ENCODE measurements around the gene GPX2. TPM values are rescaled to one million over a fixed set of nuclear protein-coding genes. Genes with fewer than 3 reads are reported as not detected.
"Not testable (repeated sequence)": the region's sequence is repeated elsewhere in the genome, so short reads cannot be mapped to it uniquely, and the experiment has no call there.

GPX2 gene
- total RNA-seq, 1 donor from 2014 or later: not detected

DNA sequence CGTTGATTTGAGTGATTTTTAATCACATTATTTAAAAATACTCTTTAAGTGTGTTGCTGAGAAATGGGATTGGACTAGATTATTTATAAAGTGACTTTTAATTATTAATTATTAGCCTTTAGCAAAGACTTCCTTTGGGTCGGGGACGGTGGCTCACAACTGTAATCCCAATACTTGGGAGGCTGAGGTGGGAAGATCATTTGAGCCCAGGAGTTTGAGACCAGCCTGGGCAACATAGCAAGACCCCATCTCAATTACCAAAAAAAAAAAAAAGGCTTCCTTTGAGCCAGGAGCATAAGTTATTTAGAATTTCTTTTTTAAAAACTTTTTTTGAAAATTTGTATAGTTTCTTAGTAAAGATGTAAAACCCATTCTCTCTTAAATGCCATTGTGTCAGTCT, 19.5 kb downstream of the GPX2 start:
- DNase-seq (no peak), ATAC-seq (no peak)
- intact Hi-C loops (cut with micrococcal nuclease): no loop called here

DNA sequence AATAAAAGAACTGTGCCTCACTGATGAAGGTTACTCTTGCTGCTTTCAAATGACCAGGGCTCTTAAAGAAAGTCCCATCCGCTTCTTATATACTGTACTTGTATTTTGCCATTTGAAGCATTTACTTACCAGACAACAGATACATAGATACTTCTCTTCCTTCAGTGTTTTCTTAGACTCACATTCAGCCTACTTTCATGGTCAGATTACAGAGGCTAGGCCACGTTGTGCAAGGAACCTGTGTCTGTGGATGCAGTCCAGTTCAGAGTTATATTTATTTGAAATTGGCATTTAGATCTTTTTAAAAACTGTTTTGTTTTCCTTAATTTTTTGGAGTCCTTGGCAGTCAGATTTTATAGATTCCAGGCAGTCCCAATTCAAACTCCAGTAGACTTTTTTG, 22.1 kb downstream of the GPX2 start:
- ATAC-seq: no peak
- intact Hi-C loops (cut with micrococcal nuclease): no loop called here
- DNase-seq: no peak

DNA sequence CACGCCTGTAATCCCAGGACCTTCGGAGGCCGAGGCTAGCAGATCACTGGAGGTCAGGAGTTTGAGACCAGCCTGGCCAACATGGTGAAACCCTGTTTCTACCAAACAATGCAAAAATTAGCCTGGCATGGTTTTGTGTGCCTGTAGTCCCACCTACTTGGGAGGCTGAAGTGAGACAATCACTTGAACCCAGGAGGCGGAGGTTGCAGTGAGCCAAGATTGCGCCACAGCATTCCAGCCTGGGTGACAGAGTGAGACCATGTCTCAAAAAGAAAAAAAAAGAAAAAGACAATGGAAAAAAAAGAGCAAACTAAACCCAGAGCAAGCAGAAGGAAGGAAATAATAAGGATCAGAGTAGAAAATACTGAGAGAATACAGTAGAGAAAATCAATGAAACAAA, 22.9 kb downstream of the GPX2 start:
- ATAC-seq (no peak), DNase-seq (no peak)
- intact Hi-C loops (cut with micrococcal nuclease): no loop called here

- DNase-seq (no peak), ATAC-seq (no peak)
- intact Hi-C loops (cut with micrococcal nuclease): no loop called here
Measured at GRCh38 chr14:64919215-64919614, 23.3 kb downstream of the GPX2 start.

DNA sequence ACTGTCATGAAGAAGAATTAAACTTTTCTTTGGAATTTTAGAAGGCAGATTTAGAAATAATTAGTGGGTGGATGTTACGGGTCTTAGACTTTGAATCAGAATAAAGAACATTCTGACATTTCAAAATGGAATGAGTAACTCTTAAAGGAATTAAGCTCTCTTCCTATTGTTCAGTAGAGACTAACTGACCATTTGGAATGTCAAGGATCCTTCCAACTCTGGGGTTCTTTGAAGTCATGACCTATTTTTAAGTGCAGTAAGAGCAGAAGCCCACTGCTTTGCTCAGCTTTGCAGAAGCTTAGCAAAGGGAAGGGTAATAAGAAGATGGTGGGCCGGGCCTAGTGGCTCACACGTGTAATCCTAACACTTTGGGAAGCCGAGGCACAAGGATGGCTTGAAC, 24.3 kb downstream of the GPX2 start:
- no peak for DNase-seq
- ATAC-seq: no peak
- intact Hi-C loops (cut with micrococcal nuclease): no loop called here

DNA sequence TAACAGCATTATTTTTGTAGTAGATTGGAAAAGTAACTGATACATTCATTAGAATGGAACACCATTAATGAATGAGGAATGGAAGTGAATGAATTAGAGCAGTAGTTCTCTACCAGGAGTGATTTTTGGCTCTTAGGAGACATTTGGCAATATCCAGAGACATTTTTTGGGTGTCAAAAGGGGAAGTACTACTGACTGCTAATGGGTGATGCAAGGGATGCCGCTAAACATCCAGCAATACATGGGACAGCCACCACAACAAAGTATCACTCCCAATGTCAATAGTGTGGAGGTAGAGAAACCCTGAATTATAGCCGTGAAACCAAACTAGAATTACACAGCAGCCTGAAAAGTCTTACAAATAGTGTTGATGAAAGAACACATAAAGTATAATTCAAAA, 26.7 kb downstream of the GPX2 start:
- intact Hi-C loops (cut with micrococcal nuclease): no loop called here
- ATAC-seq: no peak
- no peak for DNase-seq

DNA sequence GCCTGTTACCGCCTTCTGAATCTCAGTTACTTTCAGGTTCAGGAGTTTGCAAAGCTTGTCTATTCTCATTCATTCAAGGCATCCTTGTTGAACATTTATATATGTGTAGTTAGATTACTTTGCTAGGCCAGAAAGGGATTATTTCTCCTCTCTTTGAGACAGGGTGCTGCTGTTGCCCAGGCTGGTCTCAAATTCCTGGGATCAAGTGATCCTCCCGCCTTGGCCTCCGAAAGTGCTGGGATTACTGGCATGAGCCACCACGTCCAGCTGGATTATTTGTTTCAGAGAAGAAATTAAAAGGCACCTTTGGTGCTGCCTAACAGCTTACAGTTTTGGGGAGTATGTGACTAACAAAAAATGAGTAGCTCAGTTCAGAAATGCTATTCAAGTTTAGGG, 27.5 kb downstream of the GPX2 start:
- no peak for ATAC-seq
- no peak for DNase-seq
- intact Hi-C loops (cut with micrococcal nuclease): no loop called here

GRCh38 chr14:64914237-64915028, 28.1 kb downstream of the GPX2 start, which contains the start of gene CHURC1:
TSS of gene CHURC1 (plus strand) at chr14:64914455. CDS start at chr14:64914496, 41 bp downstream.
- DNase-seq (peak; percentile 97), ATAC-seq (peak; percentile 99)
- intact Hi-C loops (cut with micrococcal nuclease): no loop called here

GRCh38 chr14:64913477-64913876, 29.1 kb downstream of the GPX2 start:
- intact Hi-C loops (cut with micrococcal nuclease); ATAC-seq: not testable (repeated sequence)

DNA sequence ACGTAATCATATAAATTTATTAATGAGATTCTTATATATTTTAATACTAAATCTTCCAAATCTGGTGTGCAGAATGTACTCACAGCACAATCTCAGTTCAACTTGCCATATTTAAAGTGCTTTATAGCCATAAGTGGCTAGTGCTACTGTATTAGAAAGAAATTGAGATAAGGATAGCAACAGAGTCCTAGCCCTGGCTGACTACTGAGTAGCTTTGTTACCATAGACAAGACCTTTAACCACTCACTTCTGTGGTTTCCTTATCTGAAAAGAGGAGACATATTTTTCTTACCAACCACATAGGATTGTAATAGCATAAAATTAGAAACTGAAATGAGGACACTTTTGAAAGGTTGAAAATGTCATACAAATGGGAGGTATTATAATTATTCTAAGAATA, 30.3 kb downstream of the GPX2 start:
- no peak for DNase-seq
- intact Hi-C loops (cut with micrococcal nuclease): no loop called here
- no peak for ATAC-seq

More at GRCh38 chr14:64913477-64913876, 29.1 kb downstream of the GPX2 start:
- DNase-seq: not testable (repeated sequence)

DNA sequence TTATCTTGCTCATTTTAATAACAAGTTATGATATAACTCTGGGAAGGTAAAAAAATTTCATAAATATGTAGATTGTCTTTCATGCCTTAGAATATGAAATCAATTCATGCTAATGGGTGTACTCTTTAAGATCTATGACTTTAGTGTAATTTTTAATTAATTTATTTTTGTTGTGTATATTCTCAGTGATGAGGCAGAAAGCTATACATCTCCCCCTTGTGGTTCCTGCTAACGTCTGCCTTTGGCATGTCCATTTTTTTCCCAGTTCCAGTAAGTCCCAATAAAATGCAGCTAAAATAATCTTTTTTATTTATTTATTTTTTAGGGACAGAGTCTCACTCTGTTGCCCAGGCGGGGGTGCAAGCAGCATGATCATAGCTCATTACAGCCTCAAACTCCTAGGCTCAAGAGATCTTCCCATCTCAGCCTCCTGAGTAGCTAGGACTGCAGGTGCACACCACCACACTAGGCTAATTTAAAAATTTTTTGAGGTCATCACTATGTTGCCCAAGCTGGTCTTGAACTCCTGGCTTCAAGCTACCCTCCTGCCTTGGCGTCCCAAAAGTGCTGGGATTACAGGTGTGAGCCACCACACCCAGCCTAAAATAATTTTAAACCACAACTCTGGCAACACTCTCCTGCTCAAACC, 31.6 kb downstream of the GPX2 start:
- no peak for ATAC-seq
- no peak for DNase-seq
- intact Hi-C loops (cut with micrococcal nuclease): no loop called here

DNA sequence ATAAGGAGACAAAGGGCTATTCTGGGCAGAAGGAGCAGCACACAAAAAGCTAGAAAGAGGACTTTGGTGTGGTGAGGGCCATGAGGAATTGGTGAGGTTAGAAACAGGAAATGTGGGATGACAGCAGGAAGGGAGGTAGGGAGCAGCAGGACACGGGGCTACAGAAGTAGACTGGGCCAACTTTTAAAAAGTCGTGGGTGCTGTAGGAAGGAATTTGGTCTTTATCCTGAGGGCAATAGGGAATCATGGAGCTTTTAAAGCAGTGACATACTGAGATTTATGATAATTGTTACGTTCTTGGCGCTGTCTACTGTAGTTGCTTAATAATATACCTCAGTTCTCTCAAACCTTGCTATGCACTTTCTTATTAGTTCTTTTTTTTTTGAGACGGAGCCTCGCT, 36.5 kb downstream of the GPX2 start:
- DNase-seq: no peak
- no peak for ATAC-seq
- intact Hi-C loops (cut with micrococcal nuclease): no loop called here

DNA sequence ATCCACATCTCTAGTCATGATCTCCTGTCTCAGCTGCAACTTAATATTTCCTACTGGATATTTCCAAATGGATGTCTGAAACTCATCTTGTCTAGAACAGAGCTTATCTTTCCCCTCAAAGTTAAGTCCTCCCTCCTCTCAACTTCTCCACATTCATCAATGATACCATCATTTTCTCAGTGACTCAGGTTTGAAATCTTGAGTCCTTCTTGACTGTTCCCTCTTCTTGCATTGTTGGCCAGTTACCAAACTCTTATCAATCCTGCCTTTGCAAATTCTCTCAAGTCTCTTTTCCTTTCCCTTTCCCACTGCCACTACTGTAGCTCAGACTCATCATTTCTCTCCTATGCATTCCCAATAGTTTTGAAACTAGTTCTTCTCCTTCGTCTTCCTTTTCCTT, 42.6 kb downstream of the GPX2 start:
- DNase-seq (no peak), ATAC-seq (no peak)
- intact Hi-C loops (cut with micrococcal nuclease): no loop called here

GRCh38 chr14:64891839-64892375, 50.6 kb downstream of the GPX2 start:
- DNase-seq: no peak
- ATAC-seq: peak; percentile 82
- intact Hi-C loops (cut with micrococcal nuclease): loop anchor here (5.0 kb wide), 1 partner anchor 70 kb away; no protein-coding TSS in a partner anchor

DNA sequence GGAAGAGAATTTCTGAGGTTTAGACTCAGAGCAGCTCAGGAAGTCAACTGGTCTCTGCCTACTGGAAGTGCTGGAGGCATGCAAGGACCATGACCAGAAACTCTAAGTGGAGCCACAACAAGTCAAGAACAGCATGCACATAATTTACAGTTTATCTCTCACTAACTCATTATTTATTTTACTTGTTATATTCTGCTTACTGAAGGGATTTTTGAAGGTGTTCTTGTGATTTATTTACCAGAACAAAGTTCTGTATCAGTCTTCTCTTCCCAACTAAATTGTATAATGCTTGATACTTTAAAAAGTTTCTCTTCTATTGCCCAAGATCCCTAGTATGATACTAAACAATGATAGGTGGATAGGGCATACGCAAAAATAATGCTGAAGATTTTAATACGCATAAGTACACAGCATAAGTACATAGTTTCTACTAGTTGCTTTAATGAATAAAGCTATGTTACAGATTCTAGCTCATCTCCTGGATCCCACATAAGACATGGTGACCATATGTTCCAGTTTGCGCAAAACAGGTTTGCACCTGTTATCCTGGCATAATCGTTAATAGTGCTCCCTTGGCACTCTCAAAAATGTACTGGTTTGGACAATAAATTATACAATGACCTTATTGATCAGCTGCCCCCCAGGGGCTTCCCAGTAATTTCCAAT, 51.2 kb downstream of the GPX2 start:
- ATAC-seq (no peak), DNase-seq (no peak)
- intact Hi-C loops (cut with micrococcal nuclease): loop anchor here (5.0 kb wide), 1 partner anchor 69 kb away; no protein-coding TSS in a partner anchor

DNA sequence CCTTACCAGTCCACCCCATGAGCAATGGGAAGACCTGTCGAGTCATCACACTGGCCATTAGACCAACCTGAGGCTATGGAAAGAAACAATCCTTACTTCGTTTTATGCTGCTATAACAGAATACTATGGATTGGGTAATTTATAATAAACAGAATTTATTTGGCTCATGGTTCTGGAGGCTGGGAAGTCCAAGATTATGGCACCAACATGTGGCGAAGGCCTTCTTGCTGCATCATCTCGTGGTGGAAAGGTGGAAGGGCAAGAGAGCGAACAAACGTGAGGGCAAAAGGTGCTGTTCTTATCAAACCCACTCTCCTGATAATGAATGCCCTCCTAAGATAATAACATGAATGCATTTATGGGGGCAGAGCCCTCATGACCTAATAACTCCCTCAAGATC, 53.2 kb downstream of the GPX2 start:
- intact Hi-C loops (cut with micrococcal nuclease): no loop called here
- no peak for ATAC-seq
- no peak for DNase-seq
